ENCODE data around the gene TAX1BP1. TPM values are rescaled to one million over a fixed set of nuclear protein-coding genes. Genes with fewer than 3 reads are reported as not detected.

TAX1BP1 gene
- total RNA-seq, 1 experiment from 2014 or later = 95.9 TPM

GRCh38 chr7:27730112-27730511, 9.8 kb upstream of the TAX1BP1 start:
- CTCF ChIA-PET = no interaction called here
- POLR2A ChIA-PET = interaction anchor here (0.7 to 2.0 kb wide), 5 partner anchors 9 to 82 kb away, joined by 3 to 8 read pairs (median 4); partner anchors contain the start of gene HIBADH
- H3K36me3 Mint-ChIP-seq (ENCODE audit: insufficient read depth, unreplicated experiment) = no peaks in the 10 kb centered on the region
- H3K4me1 Mint-ChIP-seq (ENCODE audit: insufficient read depth, unreplicated experiment) = no peaks in the 10 kb centered on the region
- BruUV-seq (replicated peaks) = no TSS peak
- H3K27ac Mint-ChIP-seq (ENCODE audit: low read depth, unreplicated experiment) = no peak overlapping the region
- no peak overlapping the region for H3K4me3 Mint-ChIP-seq (ENCODE audit: unreplicated experiment)
- TF ChIP-seq CTCF (IDR thresholded peaks at IDR 0.05; ENCODE audit: unreplicated experiment) = no peak
- intact Hi-C loops (cut with micrococcal nuclease) = no loop called here
- H3K9me3 Mint-ChIP-seq (ENCODE audit: unreplicated experiment) = no peaks in the 10 kb centered on the region
- H3K27me3 Mint-ChIP-seq (ENCODE audit: insufficient read depth, unreplicated experiment) = no peaks in the 10 kb centered on the region
- DNase-seq (ENCODE audit: unreplicated experiment) = no peak

- Mint-ChIP-seq H3K36me3 (ENCODE audit: insufficient read depth, unreplicated experiment) (no peaks in the 10 kb centered on the region), H3K4me1 (ENCODE audit: insufficient read depth, unreplicated experiment) (peaks cover 6% of the 10 kb centered on the region), H3K27ac (ENCODE audit: low read depth, unreplicated experiment) (no peak overlapping the region), H3K27me3 (ENCODE audit: insufficient read depth, unreplicated experiment) (no peaks in the 10 kb centered on the region), H3K4me3 (ENCODE audit: unreplicated experiment) (no peak overlapping the region), H3K9me3 (ENCODE audit: unreplicated experiment) (no peaks in the 10 kb centered on the region)
- TF ChIP-seq CTCF (IDR thresholded peaks at IDR 0.05; ENCODE audit: unreplicated experiment) = no peak
- intact Hi-C loops (cut with micrococcal nuclease) = no loop called here
- no TSS peak for BruUV-seq (replicated peaks)
- POLR2A ChIA-PET = interaction anchor here (1.4 kb wide), 1 partner anchor 57 kb away, joined by 4 read pairs; no protein-coding TSS in a partner anchor
- DNase-seq (ENCODE audit: unreplicated experiment) = no peak
- CTCF ChIA-PET = interaction anchor here (0.6 to 0.8 kb wide), 2 partner anchors 124 to 670 kb away, joined by 3 read pairs; no protein-coding TSS in a partner anchor
Measured at GRCh38 chr7:27734583-27734982, 5.4 kb upstream of the TAX1BP1 start.

DNA sequence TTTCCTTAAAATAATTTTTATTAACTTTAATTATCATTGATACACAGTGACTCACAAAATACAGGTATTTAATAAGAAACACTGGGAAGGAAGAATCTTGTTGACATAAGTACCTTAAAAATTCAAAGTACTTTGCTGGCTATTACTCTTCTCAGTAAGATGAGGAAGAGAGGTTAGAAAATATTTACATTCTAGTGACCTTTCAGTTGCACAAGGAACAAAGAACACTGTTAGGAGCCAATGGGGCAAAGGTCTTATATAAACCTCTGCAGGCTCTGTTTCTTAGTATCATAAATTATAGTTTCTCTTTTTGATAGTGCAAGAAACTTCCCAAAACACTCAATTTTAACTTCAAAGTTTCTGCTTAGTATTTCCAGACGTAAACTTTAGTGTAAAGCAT, 4.8 kb upstream of the TAX1BP1 start:
- no TSS peak for BruUV-seq (replicated peaks)
- H3K36me3 Mint-ChIP-seq (ENCODE audit: insufficient read depth, unreplicated experiment) = peaks cover 2% of the 10 kb centered on the region
- ChIA-PET POLR2A (no interaction called here), CTCF (no interaction called here)
- no peaks in the 10 kb centered on the region for H3K27me3 Mint-ChIP-seq (ENCODE audit: insufficient read depth, unreplicated experiment)
- no peak for TF ChIP-seq CTCF (IDR thresholded peaks at IDR 0.05; ENCODE audit: unreplicated experiment)
- H3K4me3 Mint-ChIP-seq (ENCODE audit: unreplicated experiment) = no peak overlapping the region
- no peaks in the 10 kb centered on the region for H3K9me3 Mint-ChIP-seq (ENCODE audit: unreplicated experiment)
- intact Hi-C loops (cut with micrococcal nuclease) = no loop called here
- H3K27ac Mint-ChIP-seq (ENCODE audit: low read depth, unreplicated experiment) = no peak overlapping the region
- H3K4me1 Mint-ChIP-seq (ENCODE audit: insufficient read depth, unreplicated experiment) = peaks cover 6% of the 10 kb centered on the region
- DNase-seq (ENCODE audit: unreplicated experiment) = no peak

DNA sequence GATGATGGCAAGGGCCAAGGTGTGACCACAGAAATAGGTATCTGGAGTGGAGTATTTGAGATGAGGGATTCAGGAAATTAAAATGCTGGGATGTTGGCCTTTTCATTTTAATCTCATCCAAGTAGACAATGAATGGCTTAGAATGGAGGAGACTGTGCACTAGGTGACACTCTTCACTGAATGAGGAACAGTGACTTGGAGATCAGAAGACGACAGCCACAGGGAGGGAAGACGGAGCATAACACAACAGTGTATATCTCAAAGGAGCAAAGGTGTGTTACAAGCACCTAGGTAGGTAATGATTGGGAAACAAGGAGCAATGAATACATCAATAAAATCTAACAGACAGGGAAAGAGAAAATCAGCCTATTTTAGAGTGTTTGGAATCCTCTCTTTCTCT, 4.1 kb upstream of the TAX1BP1 start:
- Mint-ChIP-seq H3K36me3 (ENCODE audit: insufficient read depth, unreplicated experiment) (peaks cover 6% of the 10 kb centered on the region), H3K4me3 (ENCODE audit: unreplicated experiment) (no peak overlapping the region), H3K27ac (ENCODE audit: low read depth, unreplicated experiment) (no peak overlapping the region), H3K4me1 (ENCODE audit: insufficient read depth, unreplicated experiment) (peaks cover 6% of the 10 kb centered on the region), H3K27me3 (ENCODE audit: insufficient read depth, unreplicated experiment) (no peaks in the 10 kb centered on the region), H3K9me3 (ENCODE audit: unreplicated experiment) (no peaks in the 10 kb centered on the region)
- TF ChIP-seq CTCF (IDR thresholded peaks at IDR 0.05; ENCODE audit: unreplicated experiment) = no peak
- no peak for DNase-seq (ENCODE audit: unreplicated experiment)
- BruUV-seq (replicated peaks) = no TSS peak
- ChIA-PET POLR2A (interaction anchor here (1.1 to 1.2 kb wide), 2 partner anchors 89 to 94 kb away, joined by 3 to 4 read pairs; no protein-coding TSS in a partner anchor), CTCF (no interaction called here)
- intact Hi-C loops (cut with micrococcal nuclease) = no loop called here

All from MCF 10A (cell line).